GM12878 (cell line): ENCODE results near the gene BBX. TPM values are rescaled to one million over a fixed set of nuclear protein-coding genes. Genes with fewer than 3 reads are reported as not detected.

Experiments
- ATAC-seq: fragments of 200-7000 bp; cut with Tn5 transposase; 3 replicates; pipeline ENCODE4 v1.9.1; 2020; ENCODE audit warnings: mild to moderate bottlenecking, moderate library complexity
- BruUV-seq: library from RNA; stranded (reverse); fragments of 400-500 nt; replicated peaks from 2 replicates; lab custom pipeline; 2021; lab: Mats Ljungman, UMichigan
- CTCF ChIA-PET: fragments of 300-600 bp; sonication (Branson Sonifier 250); formaldehyde crosslinking; extraction: SDS; loops from one replicate; lab custom pipeline; 2021; ENCODE audit warnings: inconsistent platforms; lab: Yijun Ruan, JAX
- POLR2A ChIA-PET: fragments of 350-600 bp; formaldehyde crosslinking; extraction: SDS; loops from one replicate; lab custom pipeline; 2021; ENCODE audit warnings: inconsistent platforms; lab: Charles Lee
- RAD21 ChIA-PET: fragments of 300-600 bp; sonication (Branson Sonifier 250); formaldehyde crosslinking; loops from one replicate; lab custom pipeline; 2023; ENCODE audit warnings: antibody characterized with exemption; ENCODE audit not compliant: unreplicated experiment; lab: Charles Lee
- SMC1A ChIA-PET: fragments of 300-600 bp; sonication (Branson Sonifier 250); formaldehyde crosslinking; loops from one replicate; lab custom pipeline; 2023; ENCODE audit not compliant: unreplicated experiment, uncharacterized antibody; lab: Charles Lee
- DNase-seq: peaks from one replicate; pipeline ENCODE4 v3.0.0-alpha.2; 2011; ENCODE audit warnings: low read depth, low spot score
- FAIRE-seq: peaks from 3 replicates; lab custom pipeline; 2011; peaks lifted over from hg19 to GRCh38; lab: Jason Lieb, UNC
- H2AFZ ChIP-seq: 2 replicates; pipeline ENCODE4 v1.6.0; 2011; ENCODE audit warnings: low read depth, low read length, control low read depth; ENCODE audit not compliant: control insufficient read depth
- H3K27ac ChIP-seq: 2 replicates; pipeline ENCODE4 v1.5.1; 2011; ENCODE audit warnings: control low read depth; ENCODE audit not compliant: control insufficient read depth, insufficient read depth
- H3K27me3 ChIP-seq, 2 experiments: replicated peaks in 1 of 2; 2 replicates each; pipeline versions ENCODE4 v1.6.0 to v1.6.1; 2011; ENCODE audit warnings: low read length in 1 of 2; ENCODE audit not compliant: control insufficient read depth in 2 of 2, insufficient read depth in 2 of 2
- H3K36me3 ChIP-seq, 2 experiments: 2 replicates each; pipeline ENCODE4 v1.5.1; 2011; ENCODE audit warnings: low read length in 1 of 2; ENCODE audit not compliant: control insufficient read depth in 2 of 2, insufficient read depth in 2 of 2
- H3K4me1 ChIP-seq: 2 replicates; pipeline ENCODE4 v1.6.1; 2011; ENCODE audit warnings: mild to moderate bottlenecking, low read length, moderate library complexity, mixed read lengths; ENCODE audit not compliant: control insufficient read depth, insufficient read depth
- H3K4me2 ChIP-seq: 2 replicates; pipeline ENCODE4 v1.6.0; 2011; ENCODE audit warnings: control low read depth; ENCODE audit not compliant: control insufficient read depth, insufficient read depth
- H3K4me3 ChIP-seq: fragments of 200-600 bp; sonication (generic); 2 replicates; pipeline ENCODE4 v1.5.1; 2016
- H3K79me2 ChIP-seq: 2 replicates; pipeline ENCODE4 v1.6.0; 2011; ENCODE audit warnings: low read length; ENCODE audit not compliant: control insufficient read depth, insufficient read depth
- H3K9ac ChIP-seq: 2 replicates; pipeline ENCODE4 v1.8.0; 2011; ENCODE audit warnings: low read length, control low read depth, mixed read lengths; ENCODE audit not compliant: control insufficient read depth, insufficient read depth
- H3K9me3 ChIP-seq: replicated peaks from 3 replicates; pipeline ENCODE4 v1.5.1; 2011; ENCODE audit warnings: mild to moderate bottlenecking, low read length; ENCODE audit not compliant: control insufficient read depth, insufficient read depth
- H4K20me1 ChIP-seq: 2 replicates; pipeline ENCODE4 v1.6.0; 2011; ENCODE audit not compliant: control insufficient read depth, insufficient read depth
- BMI1 ChIP-seq: fragments of 450-650 bp; IDR thresholded peaks from 2 replicates; pipeline ENCODE4 v1.6.1; 2016; ENCODE audit warnings: mild to moderate bottlenecking, moderate library complexity, borderline replicate concordance
- CEBPB ChIP-seq, 2 experiments: fragments of 150-350 bp in 1 of 2; IDR thresholded peaks; 2 replicates each; pipeline ENCODE4 v1.6.1; 2012 to 2014; ENCODE audit warnings: low read depth in 2 of 2, low read length in 2 of 2, borderline replicate concordance in 1 of 2, inconsistent platforms in 1 of 2
- JUNB ChIP-seq: IDR thresholded peaks from 2 replicates; pipeline ENCODE4 v1.6.1; 2016; ENCODE audit warnings: antibody characterized with exemption, mild to moderate bottlenecking
- KDM1A ChIP-seq: fragments of 200-600 bp; sonication (generic); IDR thresholded peaks from 2 replicates; pipeline ENCODE4 v1.6.1; 2016; ENCODE audit warnings: borderline replicate concordance
- PBX3 ChIP-seq: IDR thresholded peaks from 2 replicates; pipeline ENCODE4 v1.6.1; 2011; ENCODE audit warnings: mild to moderate bottlenecking, low read depth, low read length, moderate library complexity; ENCODE audit not compliant: insufficient replicate concordance
- RBBP5 ChIP-seq: fragments of 200-600 bp; sonication (generic); conservative IDR thresholded peaks from 2 replicates; pipeline ENCODE4 v1.6.1; 2016
- SIN3A ChIP-seq: IDR thresholded peaks from 2 replicates; pipeline ENCODE4 v1.6.1; 2012; ENCODE audit warnings: low read depth, low read length, improper control_type of control experiment
- WRNIP1 ChIP-seq: IDR thresholded peaks from 2 replicates; pipeline ENCODE4 v1.6.1; 2011; ENCODE audit warnings: low read depth, low read length, improper control_type of control experiment, borderline replicate concordance
- ZBED1 ChIP-seq: IDR thresholded peaks from 2 replicates; pipeline ENCODE4 v1.6.1; 2016; ENCODE audit warnings: borderline replicate concordance
- WGBS: methylation state at CpG from one replicate; pipeline ENCODE4 v1.1.6; 2016; ENCODE audit warnings: low lambda C conversion rate; ENCODE audit not compliant: insufficient replicate concordance, insufficient coverage; ENCODE audit errors: missing lambda C conversion rate; 5-methylcytosine and 5-hydroxymethylcytosine counted together
- in situ Hi-C: fragments of 300-500 bp; cut with MboI; formaldehyde crosslinking; loops from 9 replicates; pipeline ENCODE4 v1.14.3; 2018; ENCODE audit warnings: mixed read lengths
- intact Hi-C: fragments of 100-400 bp; cut with micrococcal nuclease; formaldehyde crosslinking; loops from one replicate; pipeline ENCODE4 v1.14.2; 2022; ENCODE audit not compliant: unreplicated experiment
- polyA plus RNA-seq, 11 experiments: library from polyadenylated mRNA; depleted of rRNA in 4 of 11; unstranded in 6 of 11; stranded (reverse) in 5 of 11; fragments of >200 nt; fragmentation: Nextera tagmentation in 4 of 11; fragmentation: Illumina TruSeq in 1 of 11; extraction: Ambion mirVana in 4 of 11; extraction: Trizol in 1 of 11; gene quantifications; 1 replicate in 1 of 11; 2 replicates in 10 of 11; pipeline versions ENCODE4 v1.2.1 to v1.2.3, GENCODE V29; 2011 to 2016; ENCODE audit warnings: inconsistent platforms in 2 of 11, missing spikeins in 2 of 11, low read depth in 1 of 11
- total RNA-seq, 4 experiments: library from RNA; depleted of rRNA in 3 of 4; stranded (reverse); fragments of >200 nt in 3 of 4; fragmentation: Illumina TruSeq in 1 of 4; extraction: Trizol in 1 of 4; gene quantifications; 2 replicates each; pipeline versions ENCODE4 v1.2.1 to v1.2.3, GENCODE V29; 2013 to 2021
- TF ChIP-seq, protein P1 (sequence below): fragments of 450-650 bp; IDR thresholded peaks from 2 replicates; pipeline ENCODE4 v1.6.1; 2017; ENCODE audit warnings: borderline replicate concordance

BBX gene
- total and polyA plus RNA-seq, 10 of the 15 experiments (the other 5 are each of a cell fraction or from before 2014, with no cell fraction given) = 13.3 to 38.5 (median 32.0) TPM

DNA sequence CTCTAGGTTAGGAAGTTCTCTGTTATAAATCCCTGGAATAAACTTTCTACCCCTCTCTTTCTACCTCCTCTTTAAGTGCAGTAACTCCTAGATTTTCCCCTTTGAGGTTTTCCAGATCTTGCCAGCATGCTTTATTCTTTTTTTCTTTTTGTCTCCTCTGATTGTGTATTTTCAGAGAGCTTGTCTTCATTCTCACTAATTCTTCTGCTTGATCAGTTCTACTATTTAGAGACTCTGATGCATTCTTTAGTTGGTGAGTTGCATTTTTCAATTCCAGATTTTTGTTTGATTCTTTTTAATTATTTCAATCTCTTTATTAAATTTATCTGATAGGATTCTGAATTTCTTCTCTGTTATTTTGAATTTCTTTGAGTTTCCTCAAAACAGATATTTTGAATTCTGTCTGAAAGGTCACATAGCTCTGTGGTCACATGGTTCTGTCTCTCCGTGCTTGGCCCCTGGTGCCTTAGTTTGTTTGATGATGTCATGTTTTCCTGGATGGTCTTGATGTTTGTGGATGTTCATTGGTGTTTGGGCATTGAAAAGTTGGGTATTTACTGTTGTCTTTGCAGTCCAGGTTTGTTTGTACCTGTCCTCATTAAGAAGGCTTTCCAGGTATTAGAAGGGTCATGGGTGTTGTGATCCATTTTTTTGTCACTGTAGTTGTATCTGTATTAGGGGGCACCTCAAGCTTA, 89.2 kb downstream of the BBX start (continued):
- no peak for TF ChIP-seq CEBPB (IDR thresholded peaks at IDR 0.05; ENCODE audit: borderline replicate concordance in 1 of 2, low read depth in 2 of 2, low read length in 2 of 2)
- no peak for TF ChIP-seq KDM1A
- TF ChIP-seq JUNB = no peak
- no peak for TF ChIP-seq RBBP5

DNA sequence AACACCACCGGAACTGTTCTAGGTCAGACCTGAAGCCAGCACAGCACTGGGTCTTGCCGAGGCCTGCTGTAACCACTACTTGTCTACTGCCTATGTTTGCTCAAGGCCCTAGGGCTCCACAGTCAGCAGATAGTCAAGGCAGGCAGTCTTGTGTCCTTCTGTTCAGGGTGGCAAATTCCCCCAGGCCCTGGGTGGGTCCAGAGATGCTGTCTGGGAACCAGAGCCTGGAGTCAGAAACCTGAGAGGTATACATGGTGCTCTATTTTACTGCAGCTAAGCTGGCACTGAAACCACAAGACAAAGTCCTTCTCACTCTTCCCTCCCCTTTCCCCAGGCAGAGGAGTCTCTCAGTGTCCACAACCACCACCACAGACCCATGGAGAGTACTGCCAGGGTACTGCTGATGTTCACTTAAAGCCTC, 89.9 kb downstream of the BBX start:
- TF ChIP-seq ZBED1 (no peak), PBX3 (no peak), WRNIP1 (no peak), BMI1 (no peak), SIN3A (no peak)
- TF ChIP-seq, protein P1, sequence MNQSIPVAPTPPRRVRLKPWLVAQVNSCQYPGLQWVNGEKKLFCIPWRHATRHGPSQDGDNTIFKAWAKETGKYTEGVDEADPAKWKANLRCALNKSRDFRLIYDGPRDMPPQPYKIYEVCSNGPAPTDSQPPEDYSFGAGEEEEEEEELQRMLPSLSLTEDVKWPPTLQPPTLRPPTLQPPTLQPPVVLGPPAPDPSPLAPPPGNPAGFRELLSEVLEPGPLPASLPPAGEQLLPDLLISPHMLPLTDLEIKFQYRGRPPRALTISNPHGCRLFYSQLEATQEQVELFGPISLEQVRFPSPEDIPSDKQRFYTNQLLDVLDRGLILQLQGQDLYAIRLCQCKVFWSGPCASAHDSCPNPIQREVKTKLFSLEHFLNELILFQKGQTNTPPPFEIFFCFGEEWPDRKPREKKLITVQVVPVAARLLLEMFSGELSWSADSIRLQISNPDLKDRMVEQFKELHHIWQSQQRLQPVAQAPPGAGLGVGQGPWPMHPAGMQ = no peak
- Histone ChIP-seq H3K4me3 (no peak overlapping the region), H3K4me1 (no peaks in the 10 kb centered on the region), H4K20me1 (no peaks in the 10 kb centered on the region), H3K9ac (no peak overlapping the region), H3K4me2 (no peak overlapping the region), H3K79me2 (no peaks in the 10 kb centered on the region; the same call in none of the 2 replicates), H2AFZ (no peak overlapping the region), H3K27me3 (no peaks in the 10 kb centered on the region), H3K9me3 (peaks cover 9% of the 10 kb centered on the region), H3K27ac (no peak overlapping the region), H3K36me3 (no peaks in the 10 kb centered on the region)
- FAIRE-seq = no peak
- DNase-seq = no peak
- intact Hi-C loops = no loop called here
- in situ Hi-C loops = no loop called here
- ChIA-PET RAD21 (no interaction called here), CTCF (interaction anchor here (1.1 to 1.4 kb wide), 2 partner anchors 8 to 16 kb away, joined by 3 to 4 read pairs; no protein-coding TSS in a partner anchor), POLR2A (no interaction called here), SMC1A (no interaction called here)
- ATAC-seq = no peak
- WGBS = 100% methylated on average over 2 of the region's 2 CpGs
- BruUV-seq = no TSS peak
